Measurements from ENCODE around the gene KCNK17.
A peak's percentile ranks its signal among the peaks of the same experiment; 100 is the strongest.

The KCNK17 gene

GRCh38 chr6:39314273-39314795, at the start of gene KCNK17:
KCNK17 (minus strand) TSS chr6:39314419; CDS start chr6:39314320, 99 bp downstream.
- no peak for DNase-seq

GRCh38 chr6:39363280-39363679, 49.1 kb upstream of the KCNK17 start:
- DNase-seq = no peak

GRCh38 chr6:39362487-39362865, 48.3 kb upstream of the KCNK17 start:
- DNase-seq = peak; percentile 50

GRCh38 chr6:39361657-39362486, 47.7 kb upstream of the KCNK17 start:
- peak; percentile 54 for DNase-seq

GRCh38 chr6:39360378-39360777, 46.2 kb upstream of the KCNK17 start:
- no peak for DNase-seq

- DNase-seq = peak; percentile 62
These were observed 43.9 kb upstream of the KCNK17 start for GRCh38 chr6:39357998-39358686.

- DNase-seq = no peak
These were observed 39.6 kb upstream of the KCNK17 start for GRCh38 chr6:39353698-39354315.

GRCh38 chr6:39350723-39351505, 36.7 kb upstream of the KCNK17 start:
- no peak for DNase-seq

GRCh38 chr6:39348740-39349139, 34.5 kb upstream of the KCNK17 start:
- DNase-seq = no peak

GRCh38 chr6:39347906-39348585, 33.8 kb upstream of the KCNK17 start:
- DNase-seq = peak; percentile 49

GRCh38 chr6:39347206-39347605, 33.0 kb upstream of the KCNK17 start:
- no peak for DNase-seq

- no peak for DNase-seq
These were observed 30.6 kb upstream of the KCNK17 start for GRCh38 chr6:39344821-39345280.

GRCh38 chr6:39343396-39343870, 29.2 kb upstream of the KCNK17 start:
- DNase-seq = no peak

GRCh38 chr6:39342692-39343395, 28.6 kb upstream of the KCNK17 start:
- no peak for DNase-seq

- no peak for DNase-seq
These were observed 27.7 kb upstream of the KCNK17 start for GRCh38 chr6:39341937-39342336.

GRCh38 chr6:39341352-39341751, 27.1 kb upstream of the KCNK17 start:
- no peak for DNase-seq

GRCh38 chr6:39339868-39340550, 25.8 kb upstream of the KCNK17 start:
- no peak for DNase-seq

GRCh38 chr6:39339096-39339867, 25.1 kb upstream of the KCNK17 start:
- DNase-seq = no peak

GRCh38 chr6:39338397-39338796, 24.2 kb upstream of the KCNK17 start:
- no peak for DNase-seq

Measured in fibroblast of skin of right quadriceps (primary cell).